CMK (cell line): ENCODE results near the gene OR5AL1.
"Not testable (repeated sequence)": the region's sequence is repeated elsewhere in the genome, so short reads cannot be mapped to it uniquely, and the experiment has no call there.

Experiments used
- DNase-seq: peaks from one replicate; pipeline ENCODE4 v3.0.0-alpha.2; 2010; ENCODE audit warnings: low read depth

OR5AL1 gene

GRCh38 chr11:56412396-56412795 lies at the start of gene OR5AL1:
TSS of gene OR5AL1 (plus strand) at chr11:56412696.
- no peak for DNase-seq

GRCh38 chr11:56375324-56375723 lies 37.2 kb upstream of the OR5AL1 start, which contains the start of gene OR8U1:
TSS of gene OR8U1 (plus strand) at chr11:56375624. CDS start at chr11:56375624, 0 bp downstream.
- DNase-seq: no peak

- DNase-seq: no peak
Observed at GRCh38 chr11:56380120-56380519, 32.4 kb upstream of the OR5AL1 start.

- DNase-seq: no peak
Observed at GRCh38 chr11:56394381-56394780, 18.1 kb upstream of the OR5AL1 start.

- no peak for DNase-seq
Observed at GRCh38 chr11:56396047-56396446, 16.4 kb upstream of the OR5AL1 start.

GRCh38 chr11:56401858-56402461 lies 10.5 kb upstream of the OR5AL1 start:
- not testable (repeated sequence) for DNase-seq

- DNase-seq: no peak
Observed at GRCh38 chr11:56404393-56404792, 8.1 kb upstream of the OR5AL1 start.

- no peak for DNase-seq
Observed at GRCh38 chr11:56410801-56411200, 1.7 kb upstream of the OR5AL1 start.

GRCh38 chr11:56453521-56453920 lies 41.0 kb downstream of the OR5AL1 start:
- DNase-seq: no peak

- no peak for DNase-seq
Observed at GRCh38 chr11:56457076-56457475, 44.6 kb downstream of the OR5AL1 start.
